ENCODE data around the gene AMY1B.
"Not testable (repeated sequence)": the region's sequence is repeated elsewhere in the genome, so short reads cannot be mapped to it uniquely, and the experiment has no call there.

AMY1B gene

DNA sequence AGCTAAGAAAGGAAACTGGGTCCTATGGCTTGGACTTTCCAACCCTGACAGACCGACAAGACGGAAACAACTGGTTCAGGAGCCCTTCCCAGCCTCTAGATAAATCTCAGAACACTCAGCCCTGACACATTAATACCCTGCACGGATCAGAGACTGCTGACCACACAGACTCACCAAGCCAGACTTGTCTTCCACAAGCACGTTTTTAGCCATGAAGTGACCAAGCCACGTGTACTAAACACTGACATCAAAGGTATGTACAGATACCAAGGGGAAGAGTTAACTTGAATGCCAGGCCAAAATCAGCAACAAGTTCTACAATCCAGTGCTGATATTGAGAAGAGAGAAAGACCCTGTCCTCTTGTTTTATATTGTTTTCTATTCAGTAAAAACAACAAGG, at the start of gene AMY1B:
Gene AMY1B (minus strand): TSS at position 101 of the 400 bp plus-strand sequence. CDS start 571 bp downstream, outside the sequence.
- not testable (repeated sequence) for DNase-seq

DNA sequence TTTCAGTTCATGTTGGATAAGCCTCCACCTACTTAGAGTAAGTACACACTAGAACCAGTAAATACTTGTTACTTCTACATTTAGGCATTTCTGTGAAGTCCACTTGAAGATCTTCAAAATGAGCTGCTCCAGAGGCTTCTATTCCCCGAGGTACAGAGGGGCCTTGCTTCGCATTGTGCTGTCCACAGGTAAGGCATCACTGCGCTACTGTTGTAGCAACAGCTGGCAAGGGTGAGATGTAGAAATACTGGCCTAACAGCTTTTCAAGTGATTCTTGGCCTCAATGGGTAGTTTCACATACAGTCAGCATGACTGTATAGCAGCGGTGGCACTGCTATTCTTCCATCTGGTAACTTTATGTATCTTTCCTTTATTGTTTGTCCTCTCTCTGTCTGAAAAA, 49.0 kb upstream of the AMY1B start:
- DNase-seq: not testable (repeated sequence)

DNA sequence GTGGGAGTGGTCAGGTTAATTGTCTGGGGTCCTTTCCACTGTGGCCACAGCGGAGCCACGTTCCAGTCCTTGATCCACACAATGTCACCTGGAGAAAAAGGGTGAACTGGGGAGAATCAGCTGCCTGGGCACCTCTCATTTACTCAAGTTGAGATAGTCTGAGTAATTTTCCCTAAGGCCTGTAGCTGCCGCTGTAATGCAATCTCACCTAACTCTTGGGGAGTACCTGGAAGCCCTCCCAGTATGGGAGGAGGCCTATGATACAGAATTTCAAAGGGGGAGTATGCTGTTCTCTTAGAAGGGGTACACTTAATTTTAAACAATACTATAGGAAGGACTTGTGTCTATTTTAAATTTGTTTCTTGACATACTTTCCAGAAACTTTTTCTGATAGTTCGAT, 48.4 kb upstream of the AMY1B start:
- not testable (repeated sequence) for DNase-seq

DNA sequence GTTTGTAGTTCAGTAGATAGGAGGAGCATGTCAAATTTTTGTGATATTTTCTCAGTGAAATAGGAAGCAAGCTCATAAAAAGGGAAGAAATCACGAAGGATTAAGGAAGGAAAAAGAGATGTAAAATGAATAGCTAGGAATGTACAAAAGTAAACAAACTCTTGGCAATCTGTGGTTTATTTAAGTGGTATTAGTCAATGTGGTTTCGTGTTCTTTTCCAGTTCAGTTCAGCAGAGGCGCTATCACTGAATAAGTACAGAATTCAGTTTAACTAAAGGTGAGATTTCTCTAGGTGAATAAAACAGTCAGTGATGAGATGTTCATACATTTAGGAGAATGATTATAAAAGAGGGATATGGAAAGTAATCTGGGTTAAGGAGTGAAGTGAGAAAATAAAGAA, 42.0 kb upstream of the AMY1B start:
- not testable (repeated sequence) for DNase-seq

DNA sequence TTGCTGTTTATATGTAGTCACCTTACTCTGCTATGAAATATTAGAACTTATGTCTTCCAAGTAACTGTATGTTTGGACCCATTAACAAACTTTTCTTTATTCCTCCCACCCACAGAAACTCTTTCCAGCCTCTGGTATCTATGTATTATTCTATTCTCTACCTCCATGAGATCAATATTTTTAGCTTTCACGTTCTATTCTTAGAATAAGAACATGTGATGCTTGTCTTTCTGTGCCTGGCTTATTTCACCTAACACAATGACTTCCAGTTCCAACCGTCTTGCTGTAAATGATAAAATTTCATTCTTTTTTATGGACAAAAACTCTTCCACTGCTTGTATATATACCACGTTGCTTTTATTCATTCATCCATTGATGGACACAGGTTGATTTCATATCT, 39.3 kb upstream of the AMY1B start:
- DNase-seq: not testable (repeated sequence)

DNA sequence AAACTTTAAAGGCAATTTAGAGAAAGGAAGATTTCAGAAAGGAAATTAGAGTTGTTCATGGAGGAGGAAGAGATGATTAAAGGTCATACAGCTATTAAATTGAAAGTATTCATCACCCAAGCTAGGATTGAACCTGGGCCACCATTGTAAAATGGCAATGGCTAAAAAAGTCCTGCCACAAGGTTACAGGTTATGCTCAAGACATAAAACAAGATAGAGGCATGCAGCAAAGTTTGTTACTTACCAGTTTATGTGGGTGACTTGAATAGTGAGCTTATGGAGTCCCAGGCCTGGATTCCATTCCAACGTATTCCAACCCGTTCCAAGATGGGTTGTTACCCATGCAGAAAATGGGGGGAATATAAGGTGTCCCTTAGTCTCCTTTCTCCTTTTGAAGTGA, 25.5 kb upstream of the AMY1B start:
- not testable (repeated sequence) for DNase-seq

DNA sequence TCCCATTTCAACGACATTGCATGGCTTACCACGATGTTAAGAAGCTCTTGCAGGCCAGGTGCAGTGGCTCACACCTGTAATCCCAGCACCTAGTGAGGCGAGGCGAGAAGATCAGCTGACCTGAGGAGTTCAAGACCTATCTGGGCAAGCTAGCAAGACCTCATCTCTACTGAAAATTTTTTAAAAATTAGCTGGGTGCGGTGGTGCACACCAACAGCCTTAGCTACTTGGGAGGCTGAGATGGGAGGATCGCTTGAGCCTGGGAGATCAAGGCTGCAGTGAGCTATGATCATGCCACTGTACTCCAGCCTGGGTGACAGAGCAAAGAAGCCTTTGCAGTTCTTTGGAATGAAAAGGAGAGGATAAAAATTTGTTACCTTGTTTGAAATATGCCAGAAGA, 21.4 kb upstream of the AMY1B start:
- DNase-seq: not testable (repeated sequence)

DNA sequence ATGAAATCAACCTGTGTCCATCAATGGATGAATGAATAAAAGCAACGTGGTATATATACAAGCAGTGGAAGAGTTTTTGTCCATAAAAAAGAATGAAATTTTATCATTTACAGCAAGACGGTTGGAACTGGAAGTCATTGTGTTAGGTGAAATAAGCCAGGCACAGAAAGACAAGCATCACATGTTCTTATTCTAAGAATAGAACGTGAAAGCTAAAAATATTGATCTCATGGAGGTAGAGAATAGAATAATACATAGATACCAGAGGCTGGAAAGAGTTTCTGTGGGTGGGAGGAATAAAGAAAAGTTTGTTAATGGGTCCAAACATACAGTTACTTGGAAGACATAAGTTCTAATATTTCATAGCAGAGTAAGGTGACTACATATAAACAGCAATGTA, 14.4 kb upstream of the AMY1B start:
- DNase-seq: not testable (repeated sequence)

DNA sequence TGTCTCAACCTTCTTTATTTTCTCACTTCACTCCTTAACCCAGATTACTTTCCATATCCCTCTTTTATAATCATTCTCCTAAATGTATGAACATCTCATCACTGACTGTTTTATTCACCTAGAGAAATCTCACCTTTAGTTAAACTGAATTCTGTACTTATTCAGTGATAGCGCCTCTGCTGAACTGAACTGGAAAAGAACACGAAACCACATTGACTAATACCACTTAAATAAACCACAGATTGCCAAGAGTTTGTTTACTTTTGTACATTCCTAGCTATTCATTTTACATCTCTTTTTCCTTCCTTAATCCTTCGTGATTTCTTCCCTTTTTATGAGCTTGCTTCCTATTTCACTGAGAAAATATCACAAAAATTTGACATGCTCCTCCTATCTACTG, 11.7 kb upstream of the AMY1B start:
- not testable (repeated sequence) for DNase-seq

DNA sequence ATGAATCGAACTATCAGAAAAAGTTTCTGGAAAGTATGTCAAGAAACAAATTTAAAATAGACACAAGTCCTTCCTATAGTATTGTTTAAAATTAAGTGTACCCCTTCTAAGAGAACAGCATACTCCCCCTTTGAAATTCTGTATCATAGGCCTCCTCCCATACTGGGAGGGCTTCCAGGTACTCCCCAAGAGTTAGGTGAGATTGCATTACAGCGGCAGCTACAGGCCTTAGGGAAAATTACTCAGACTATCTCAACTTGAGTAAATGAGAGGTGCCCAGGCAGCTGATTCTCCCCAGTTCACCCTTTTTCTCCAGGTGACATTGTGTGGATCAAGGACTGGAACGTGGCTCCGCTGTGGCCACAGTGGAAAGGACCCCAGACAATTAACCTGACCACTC, 5.2 kb upstream of the AMY1B start:
- DNase-seq: not testable (repeated sequence)

DNA sequence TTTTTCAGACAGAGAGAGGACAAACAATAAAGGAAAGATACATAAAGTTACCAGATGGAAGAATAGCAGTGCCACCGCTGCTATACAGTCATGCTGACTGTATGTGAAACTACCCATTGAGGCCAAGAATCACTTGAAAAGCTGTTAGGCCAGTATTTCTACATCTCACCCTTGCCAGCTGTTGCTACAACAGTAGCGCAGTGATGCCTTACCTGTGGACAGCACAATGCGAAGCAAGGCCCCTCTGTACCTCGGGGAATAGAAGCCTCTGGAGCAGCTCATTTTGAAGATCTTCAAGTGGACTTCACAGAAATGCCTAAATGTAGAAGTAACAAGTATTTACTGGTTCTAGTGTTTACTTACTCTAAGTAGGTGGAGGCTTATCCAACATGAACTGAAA, 4.7 kb upstream of the AMY1B start:
- DNase-seq: not testable (repeated sequence)

DNA sequence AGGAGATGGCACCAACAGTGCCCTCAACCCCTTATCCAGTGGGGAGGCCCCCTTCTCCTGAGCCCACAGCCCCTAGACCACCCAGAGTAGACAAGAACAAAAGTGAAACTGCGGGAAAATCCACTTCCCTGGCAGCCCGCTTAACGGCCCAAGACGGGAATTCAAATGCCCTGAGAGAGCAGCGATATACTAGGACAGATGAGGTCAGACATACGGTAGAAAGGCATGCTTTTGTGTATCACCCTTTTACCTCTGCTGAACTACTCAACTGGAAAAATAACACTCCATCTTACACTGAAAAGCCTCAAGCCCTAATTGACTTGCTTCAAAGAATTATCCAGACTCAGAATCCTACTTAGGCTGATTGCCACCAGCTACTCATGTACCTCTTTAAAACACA, 1.4 kb upstream of the AMY1B start:
- not testable (repeated sequence) for DNase-seq

DNA sequence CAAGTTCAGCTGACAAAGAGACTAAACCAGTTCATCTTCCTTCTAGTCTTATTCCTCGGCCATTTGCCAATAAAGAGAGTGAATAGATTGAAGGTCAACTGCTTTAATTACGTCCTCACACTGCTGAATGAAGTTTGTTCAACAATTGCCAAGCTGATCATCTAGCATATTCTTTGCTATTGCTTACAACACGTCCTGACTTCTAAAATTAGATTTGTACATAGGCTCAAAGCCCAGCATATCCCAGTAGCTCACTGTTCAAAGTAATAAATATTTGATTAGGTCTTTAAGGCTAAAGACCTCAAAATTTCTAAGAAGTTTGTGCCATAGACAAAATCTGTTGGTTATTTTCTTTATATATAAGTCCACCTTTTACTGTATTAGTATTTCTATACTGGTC, 19.7 kb downstream of the AMY1B start:
- DNase-seq: not testable (repeated sequence)

DNA sequence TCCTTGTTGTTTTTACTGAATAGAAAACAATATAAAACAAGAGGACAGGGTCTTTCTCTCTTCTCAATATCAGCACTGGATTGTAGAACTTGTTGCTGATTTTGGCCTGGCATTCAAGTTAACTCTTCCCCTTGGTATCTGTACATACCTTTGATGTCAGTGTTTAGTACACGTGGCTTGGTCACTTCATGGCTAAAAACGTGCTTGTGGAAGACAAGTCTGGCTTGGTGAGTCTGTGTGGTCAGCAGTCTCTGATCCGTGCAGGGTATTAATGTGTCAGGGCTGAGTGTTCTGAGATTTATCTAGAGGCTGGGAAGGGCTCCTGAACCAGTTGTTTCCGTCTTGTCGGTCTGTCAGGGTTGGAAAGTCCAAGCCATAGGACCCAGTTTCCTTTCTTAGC, 40.5 kb downstream of the AMY1B start, which contains the start of gene AMY1A:
Gene AMY1A (plus strand): TSS at position 301 of the 400 bp plus-strand sequence. CDS start 571 bp downstream, outside the sequence.
- DNase-seq: not testable (repeated sequence)

DNA sequence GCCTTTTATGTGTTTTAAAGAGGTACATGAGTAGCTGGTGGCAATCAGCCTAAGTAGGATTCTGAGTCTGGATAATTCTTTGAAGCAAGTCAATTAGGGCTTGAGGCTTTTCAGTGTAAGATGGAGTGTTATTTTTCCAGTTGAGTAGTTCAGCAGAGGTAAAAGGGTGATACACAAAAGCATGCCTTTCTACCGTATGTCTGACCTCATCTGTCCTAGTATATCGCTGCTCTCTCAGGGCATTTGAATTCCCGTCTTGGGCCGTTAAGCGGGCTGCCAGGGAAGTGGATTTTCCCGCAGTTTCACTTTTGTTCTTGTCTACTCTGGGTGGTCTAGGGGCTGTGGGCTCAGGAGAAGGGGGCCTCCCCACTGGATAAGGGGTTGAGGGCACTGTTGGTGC, 41.9 kb downstream of the AMY1B start:
- not testable (repeated sequence) for DNase-seq

DNA sequence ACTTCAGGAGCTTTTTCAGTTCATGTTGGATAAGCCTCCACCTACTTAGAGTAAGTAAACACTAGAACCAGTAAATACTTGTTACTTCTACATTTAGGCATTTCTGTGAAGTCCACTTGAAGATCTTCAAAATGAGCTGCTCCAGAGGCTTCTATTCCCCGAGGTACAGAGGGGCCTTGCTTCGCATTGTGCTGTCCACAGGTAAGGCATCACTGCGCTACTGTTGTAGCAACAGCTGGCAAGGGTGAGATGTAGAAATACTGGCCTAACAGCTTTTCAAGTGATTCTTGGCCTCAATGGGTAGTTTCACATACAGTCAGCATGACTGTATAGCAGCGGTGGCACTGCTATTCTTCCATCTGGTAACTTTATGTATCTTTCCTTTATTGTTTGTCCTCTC, 45.1 kb downstream of the AMY1B start:
- DNase-seq: not testable (repeated sequence)

DNA sequence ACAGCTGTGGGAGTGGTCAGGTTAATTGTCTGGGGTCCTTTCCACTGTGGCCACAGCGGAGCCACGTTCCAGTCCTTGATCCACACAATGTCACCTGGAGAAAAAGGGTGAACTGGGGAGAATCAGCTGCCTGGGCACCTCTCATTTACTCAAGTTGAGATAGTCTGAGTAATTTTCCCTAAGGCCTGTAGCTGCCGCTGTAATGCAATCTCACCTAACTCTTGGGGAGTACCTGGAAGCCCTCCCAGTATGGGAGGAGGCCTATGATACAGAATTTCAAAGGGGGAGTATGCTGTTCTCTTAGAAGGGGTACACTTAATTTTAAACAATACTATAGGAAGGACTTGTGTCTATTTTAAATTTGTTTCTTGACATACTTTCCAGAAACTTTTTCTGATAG, 45.7 kb downstream of the AMY1B start:
- DNase-seq: not testable (repeated sequence)

DNA sequence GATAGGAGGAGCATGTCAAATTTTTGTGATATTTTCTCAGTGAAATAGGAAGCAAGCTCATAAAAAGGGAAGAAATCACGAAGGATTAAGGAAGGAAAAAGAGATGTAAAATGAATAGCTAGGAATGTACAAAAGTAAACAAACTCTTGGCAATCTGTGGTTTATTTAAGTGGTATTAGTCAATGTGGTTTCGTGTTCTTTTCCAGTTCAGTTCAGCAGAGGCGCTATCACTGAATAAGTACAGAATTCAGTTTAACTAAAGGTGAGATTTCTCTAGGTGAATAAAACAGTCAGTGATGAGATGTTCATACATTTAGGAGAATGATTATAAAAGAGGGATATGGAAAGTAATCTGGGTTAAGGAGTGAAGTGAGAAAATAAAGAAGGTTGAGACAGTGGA, 52.1 kb downstream of the AMY1B start:
- not testable (repeated sequence) for DNase-seq

DNA sequence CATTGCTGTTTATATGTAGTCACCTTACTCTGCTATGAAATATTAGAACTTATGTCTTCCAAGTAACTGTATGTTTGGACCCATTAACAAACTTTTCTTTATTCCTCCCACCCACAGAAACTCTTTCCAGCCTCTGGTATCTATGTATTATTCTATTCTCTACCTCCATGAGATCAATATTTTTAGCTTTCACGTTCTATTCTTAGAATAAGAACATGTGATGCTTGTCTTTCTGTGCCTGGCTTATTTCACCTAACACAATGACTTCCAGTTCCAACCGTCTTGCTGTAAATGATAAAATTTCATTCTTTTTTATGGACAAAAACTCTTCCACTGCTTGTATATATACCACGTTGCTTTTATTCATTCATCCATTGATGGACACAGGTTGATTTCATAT, 54.8 kb downstream of the AMY1B start:
- DNase-seq: not testable (repeated sequence)
